ENCODE results near the gene RAP1GDS1.
A peak's percentile ranks its signal among the peaks of the same experiment; 100 is the strongest.
"Not testable (repeated sequence)": the region's sequence is repeated elsewhere in the genome, so short reads cannot be mapped to it uniquely, and the experiment has no call there.

RAP1GDS1 gene

GRCh38 chr4:98284640-98285046 is 23.5 kb downstream of the RAP1GDS1 start:
- no peak for DNase-seq (ENCODE audit: low spot score)
- TF ChIP-seq CTCF (IDR thresholded peaks at IDR 0.05; ENCODE audit: borderline replicate concordance, control extremely low read depth, extremely low read depth, insufficient read depth, missing control alignments), result no peak
- in situ Hi-C loops (cut with MboI; ENCODE audit: low sequenced_read_pairs, unreplicated experiment), result no loop called here

GRCh38 chr4:98285676-98286075 is 24.5 kb downstream of the RAP1GDS1 start:
- TF ChIP-seq CTCF (IDR thresholded peaks at IDR 0.05; ENCODE audit: borderline replicate concordance, control extremely low read depth, extremely low read depth, insufficient read depth, missing control alignments), result no peak
- no peak for DNase-seq (ENCODE audit: low spot score)
- in situ Hi-C loops (cut with MboI; ENCODE audit: low sequenced_read_pairs, unreplicated experiment), result no loop called here

- TF ChIP-seq CTCF (IDR thresholded peaks at IDR 0.05; ENCODE audit: borderline replicate concordance, control extremely low read depth, extremely low read depth, insufficient read depth, missing control alignments), result no peak
- in situ Hi-C loops (cut with MboI; ENCODE audit: low sequenced_read_pairs, unreplicated experiment), result no loop called here
- no peak for DNase-seq (ENCODE audit: low spot score)
These were observed 26.1 kb downstream of the RAP1GDS1 start for GRCh38 chr4:98287328-98287727.

- in situ Hi-C loops (cut with MboI; ENCODE audit: low sequenced_read_pairs, unreplicated experiment); DNase-seq (ENCODE audit: low spot score): not testable (repeated sequence)
These were observed 27.5 kb downstream of the RAP1GDS1 start for GRCh38 chr4:98288671-98289070.

GRCh38 chr4:98289375-98289774 is 28.2 kb downstream of the RAP1GDS1 start:
- no peak for TF ChIP-seq CTCF (IDR thresholded peaks at IDR 0.05; ENCODE audit: borderline replicate concordance, control extremely low read depth, extremely low read depth, insufficient read depth, missing control alignments)
- DNase-seq (ENCODE audit: low spot score), result peak; percentile 8
- in situ Hi-C loops (cut with MboI; ENCODE audit: low sequenced_read_pairs, unreplicated experiment), result no loop called here

GRCh38 chr4:98290511-98290910 is 29.3 kb downstream of the RAP1GDS1 start:
- DNase-seq (ENCODE audit: low spot score), result no peak
- in situ Hi-C loops (cut with MboI; ENCODE audit: low sequenced_read_pairs, unreplicated experiment), result no loop called here
- no peak for TF ChIP-seq CTCF (IDR thresholded peaks at IDR 0.05; ENCODE audit: borderline replicate concordance, control extremely low read depth, extremely low read depth, insufficient read depth, missing control alignments)

- no peak for TF ChIP-seq CTCF (IDR thresholded peaks at IDR 0.05; ENCODE audit: borderline replicate concordance, control extremely low read depth, extremely low read depth, insufficient read depth, missing control alignments)
- in situ Hi-C loops (cut with MboI; ENCODE audit: low sequenced_read_pairs, unreplicated experiment), result no loop called here
- no peak for DNase-seq (ENCODE audit: low spot score)
These were observed 32.1 kb downstream of the RAP1GDS1 start for GRCh38 chr4:98293104-98293887.
